Measurements from ENCODE around the gene POLR2E. TPM values are rescaled to one million over a fixed set of nuclear protein-coding genes. Genes with fewer than 3 reads are reported as not detected.

Gene POLR2E
- total and polyA plus RNA-seq, 2 of the 13 experiments (the other 11 are each of a cell fraction or from before 2014, with no cell fraction given), result 140 to 272 TPM

DNA sequence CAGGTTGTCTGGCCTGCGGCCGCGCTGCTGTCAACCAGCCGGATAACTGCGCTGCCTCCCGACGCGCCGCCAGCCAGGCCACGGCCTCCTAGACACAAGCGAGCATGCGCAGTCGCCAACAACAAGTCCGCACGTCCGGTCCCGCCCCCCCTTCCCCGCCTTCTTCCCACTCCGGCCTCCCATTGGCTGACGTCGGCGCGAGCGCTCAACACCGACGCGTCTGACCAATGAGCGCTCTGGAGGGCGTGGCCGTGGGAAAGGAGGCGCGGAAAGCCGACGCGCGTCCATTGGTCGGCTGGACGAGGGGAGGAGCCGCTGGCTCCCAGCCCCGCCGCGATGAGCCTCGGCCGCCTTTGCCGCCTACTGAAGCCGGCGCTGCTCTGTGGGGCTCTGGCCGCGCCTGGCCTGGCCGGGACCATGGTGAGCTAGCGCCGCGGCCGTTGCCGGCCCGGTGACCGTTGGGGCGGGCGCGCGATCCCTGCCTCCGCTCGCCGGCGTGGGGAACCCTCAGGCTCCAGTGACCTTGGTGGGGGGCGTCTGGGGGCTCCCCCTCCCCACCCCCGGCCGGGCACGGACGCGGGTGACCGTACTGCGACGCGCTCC lies 8.6 kb upstream of the POLR2E start, which contains the start of gene GPX4 (continued):
- TF ChIP-seq, protein P1, sequence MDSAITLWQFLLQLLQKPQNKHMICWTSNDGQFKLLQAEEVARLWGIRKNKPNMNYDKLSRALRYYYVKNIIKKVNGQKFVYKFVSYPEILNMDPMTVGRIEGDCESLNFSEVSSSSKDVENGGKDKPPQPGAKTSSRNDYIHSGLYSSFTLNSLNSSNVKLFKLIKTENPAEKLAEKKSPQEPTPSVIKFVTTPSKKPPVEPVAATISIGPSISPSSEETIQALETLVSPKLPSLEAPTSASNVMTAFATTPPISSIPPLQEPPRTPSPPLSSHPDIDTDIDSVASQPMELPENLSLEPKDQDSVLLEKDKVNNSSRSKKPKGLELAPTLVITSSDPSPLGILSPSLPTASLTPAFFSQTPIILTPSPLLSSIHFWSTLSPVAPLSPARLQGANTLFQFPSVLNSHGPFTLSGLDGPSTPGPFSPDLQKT (CRISPR knock-in tag; IDR thresholded peaks at IDR 0.05; ENCODE audit: borderline replicate concordance), result no peak
- no peak for TF ChIP-seq HNRNPL (IDR thresholded peaks at IDR 0.05; ENCODE audit: low read depth, low read length)
- peak; percentile 69 for TF ChIP-seq ZMAT3 (CRISPR knock-in tag; conservative IDR thresholded peaks at IDR 0.05)
- TF ChIP-seq, protein P2, sequence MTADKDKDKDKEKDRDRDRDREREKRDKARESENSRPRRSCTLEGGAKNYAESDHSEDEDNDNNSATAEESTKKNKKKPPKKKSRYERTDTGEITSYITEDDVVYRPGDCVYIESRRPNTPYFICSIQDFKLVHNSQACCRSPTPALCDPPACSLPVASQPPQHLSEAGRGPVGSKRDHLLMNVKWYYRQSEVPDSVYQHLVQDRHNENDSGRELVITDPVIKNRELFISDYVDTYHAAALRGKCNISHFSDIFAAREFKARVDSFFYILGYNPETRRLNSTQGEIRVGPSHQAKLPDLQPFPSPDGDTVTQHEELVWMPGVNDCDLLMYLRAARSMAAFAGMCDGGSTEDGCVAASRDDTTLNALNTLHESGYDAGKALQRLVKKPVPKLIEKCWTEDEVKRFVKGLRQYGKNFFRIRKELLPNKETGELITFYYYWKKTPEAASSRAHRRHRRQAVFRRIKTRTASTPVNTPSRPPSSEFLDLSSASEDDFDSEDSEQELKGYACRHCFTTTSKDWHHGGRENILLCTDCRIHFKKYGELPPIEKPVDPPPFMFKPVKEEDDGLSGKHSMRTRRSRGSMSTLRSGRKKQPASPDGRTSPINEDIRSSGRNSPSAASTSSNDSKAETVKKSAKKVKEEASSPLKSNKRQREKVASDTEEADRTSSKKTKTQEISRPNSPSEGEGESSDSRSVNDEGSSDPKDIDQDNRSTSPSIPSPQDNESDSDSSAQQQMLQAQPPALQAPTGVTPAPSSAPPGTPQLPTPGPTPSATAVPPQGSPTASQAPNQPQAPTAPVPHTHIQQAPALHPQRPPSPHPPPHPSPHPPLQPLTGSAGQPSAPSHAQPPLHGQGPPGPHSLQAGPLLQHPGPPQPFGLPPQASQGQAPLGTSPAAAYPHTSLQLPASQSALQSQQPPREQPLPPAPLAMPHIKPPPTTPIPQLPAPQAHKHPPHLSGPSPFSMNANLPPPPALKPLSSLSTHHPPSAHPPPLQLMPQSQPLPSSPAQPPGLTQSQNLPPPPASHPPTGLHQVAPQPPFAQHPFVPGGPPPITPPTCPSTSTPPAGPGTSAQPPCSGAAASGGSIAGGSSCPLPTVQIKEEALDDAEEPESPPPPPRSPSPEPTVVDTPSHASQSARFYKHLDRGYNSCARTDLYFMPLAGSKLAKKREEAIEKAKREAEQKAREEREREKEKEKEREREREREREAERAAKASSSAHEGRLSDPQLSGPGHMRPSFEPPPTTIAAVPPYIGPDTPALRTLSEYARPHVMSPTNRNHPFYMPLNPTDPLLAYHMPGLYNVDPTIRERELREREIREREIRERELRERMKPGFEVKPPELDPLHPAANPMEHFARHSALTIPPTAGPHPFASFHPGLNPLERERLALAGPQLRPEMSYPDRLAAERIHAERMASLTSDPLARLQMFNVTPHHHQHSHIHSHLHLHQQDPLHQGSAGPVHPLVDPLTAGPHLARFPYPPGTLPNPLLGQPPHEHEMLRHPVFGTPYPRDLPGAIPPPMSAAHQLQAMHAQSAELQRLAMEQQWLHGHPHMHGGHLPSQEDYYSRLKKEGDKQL (CRISPR knock-in tag; IDR thresholded peaks at IDR 0.05; ENCODE audit: low read depth), result no peak
- TF ChIP-seq ZNF329 (CRISPR knock-in tag; IDR thresholded peaks at IDR 0.05; ENCODE audit: low read depth), result no peak
- TF ChIP-seq PRPF4 (IDR thresholded peaks at IDR 0.05; ENCODE audit: low read depth, low read length, poor library complexity, severe bottlenecking), result no peak
- no peak for TF ChIP-seq ZFP37 (CRISPR knock-in tag; IDR thresholded peaks at IDR 0.05; ENCODE audit: borderline replicate concordance)
- TF ChIP-seq THYN1 (CRISPR knock-in tag; IDR thresholded peaks at IDR 0.05; ENCODE audit: borderline replicate concordance, low read depth), result no peak
- TF ChIP-seq RBFOX2 (IDR thresholded peaks at IDR 0.05; ENCODE audit: low read depth, low read length), result peak; percentile 99
- TF ChIP-seq TBP (CRISPR knock-in tag; IDR thresholded peaks at IDR 0.05), result no peak
- no peak for TF ChIP-seq SRF (IDR thresholded peaks at IDR 0.05; ENCODE audit: low read depth, low read length)
- TF ChIP-seq, protein P3, sequence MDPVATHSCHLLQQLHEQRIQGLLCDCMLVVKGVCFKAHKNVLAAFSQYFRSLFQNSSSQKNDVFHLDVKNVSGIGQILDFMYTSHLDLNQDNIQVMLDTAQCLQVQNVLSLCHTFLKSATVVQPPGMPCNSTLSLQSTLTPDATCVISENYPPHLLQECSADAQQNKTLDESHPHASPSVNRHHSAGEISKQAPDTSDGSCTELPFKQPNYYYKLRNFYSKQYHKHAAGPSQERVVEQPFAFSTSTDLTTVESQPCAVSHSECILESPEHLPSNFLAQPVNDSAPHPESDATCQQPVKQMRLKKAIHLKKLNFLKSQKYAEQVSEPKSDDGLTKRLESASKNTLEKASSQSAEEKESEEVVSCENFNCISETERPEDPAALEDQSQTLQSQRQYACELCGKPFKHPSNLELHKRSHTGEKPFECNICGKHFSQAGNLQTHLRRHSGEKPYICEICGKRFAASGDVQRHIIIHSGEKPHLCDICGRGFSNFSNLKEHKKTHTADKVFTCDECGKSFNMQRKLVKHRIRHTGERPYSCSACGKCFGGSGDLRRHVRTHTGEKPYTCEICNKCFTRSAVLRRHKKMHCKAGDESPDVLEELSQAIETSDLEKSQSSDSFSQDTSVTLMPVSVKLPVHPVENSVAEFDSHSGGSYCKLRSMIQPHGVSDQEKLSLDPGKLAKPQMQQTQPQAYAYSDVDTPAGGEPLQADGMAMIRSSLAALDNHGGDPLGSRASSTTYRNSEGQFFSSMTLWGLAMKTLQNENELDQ (CRISPR knock-in tag; IDR thresholded peaks at IDR 0.05; ENCODE audit: borderline replicate concordance), result no peak
- TF ChIP-seq, protein P4, sequence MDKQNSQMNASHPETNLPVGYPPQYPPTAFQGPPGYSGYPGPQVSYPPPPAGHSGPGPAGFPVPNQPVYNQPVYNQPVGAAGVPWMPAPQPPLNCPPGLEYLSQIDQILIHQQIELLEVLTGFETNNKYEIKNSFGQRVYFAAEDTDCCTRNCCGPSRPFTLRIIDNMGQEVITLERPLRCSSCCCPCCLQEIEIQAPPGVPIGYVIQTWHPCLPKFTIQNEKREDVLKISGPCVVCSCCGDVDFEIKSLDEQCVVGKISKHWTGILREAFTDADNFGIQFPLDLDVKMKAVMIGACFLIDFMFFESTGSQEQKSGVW (CRISPR knock-in tag; IDR thresholded peaks at IDR 0.05; ENCODE audit: borderline replicate concordance), result no peak
- no peak; the same call in 1 of the 2 replicates for TF ChIP-seq EED (CRISPR knock-in tag; IDR thresholded peaks at IDR 0.05)
- no peak for TF ChIP-seq SSRP1 (CRISPR knock-in tag; IDR thresholded peaks at IDR 0.05)
- peak; percentile 92 for TF ChIP-seq ZNF563 (CRISPR knock-in tag; IDR thresholded peaks at IDR 0.05)
- TF ChIP-seq NFYB (CRISPR knock-in tag; IDR thresholded peaks at IDR 0.05), result peak; percentile 92
